Tibial nerve (tissue), 4 donors: ENCODE measurements around the gene CSNK2A2. TPM values are rescaled to one million over a fixed set of nuclear protein-coding genes. Genes with fewer than 3 reads are reported as not detected.

Experiments
- DNase-seq, 2 donors: peaks; one replicate each; pipeline ENCODE4 v3.0.0-alpha.2; 2019; ENCODE audit warnings: low spot score in 2 of 2
- H3K27ac ChIP-seq, 4 donors: fragments of 200-600 bp; sonication (generic) in 3 of 4; one replicate each; pipeline ENCODE4 v1.5.1; 2017 to 2019; ENCODE audit warnings: mild to moderate bottlenecking in 1 of 4
- H3K27me3 ChIP-seq, 2 donors: fragments of 200-600 bp; sonication (generic) in 1 of 2; one replicate each; pipeline versions ENCODE4 v1.5.1 to v1.6.0; 2017 to 2019
- H3K36me3 ChIP-seq, 3 donors: fragments of 200-600 bp; sonication (generic); one replicate each; pipeline ENCODE4 v1.5.1; 2018 to 2019
- H3K4me1 ChIP-seq, 4 donors: fragments of 200-600 bp; sonication (generic) in 3 of 4; one replicate each; pipeline ENCODE4 v1.5.1; 2017 to 2019
- H3K4me3 ChIP-seq, 4 donors: fragments of 200-600 bp; sonication (generic) in 3 of 4; one replicate each; pipeline ENCODE4 v1.5.1; 2017 to 2019; ENCODE audit warnings: mild to moderate bottlenecking in 1 of 4, moderate library complexity in 1 of 4
- H3K9me3 ChIP-seq, 4 donors: fragments of 200-600 bp; sonication (generic) in 3 of 4; one replicate each; pipeline ENCODE4 v1.5.1; 2017 to 2019
- CTCF ChIP-seq, 5 experiments: fragments of 200-600 bp in 3 of 5; fragments of 450-650 bp in 2 of 5; sonication (generic) in 3 of 5; IDR thresholded peaks; one replicate each; pipeline ENCODE4 v1.5.1; 2016 to 2019; ENCODE audit warnings: antibody characterized with exemption in 5 of 5, mild to moderate bottlenecking in 3 of 5, moderate library complexity in 2 of 5
- EP300 ChIP-seq, 2 donors: sonication (generic); formaldehyde crosslinking; IDR thresholded peaks; one replicate each; pipeline ENCODE4 v1.6.1; 2017; ENCODE audit warnings: antibody characterized with exemption in 2 of 2, mild to moderate bottlenecking in 1 of 2
- POLR2A ChIP-seq, 2 donors: fragments of 450-650 bp; IDR thresholded peaks; one replicate each; pipeline ENCODE4 v1.6.1; 2017; ENCODE audit warnings: antibody characterized with exemption in 2 of 2, mild to moderate bottlenecking in 2 of 2, moderate library complexity in 2 of 2
- WGBS, 2 donors: methylation state at CpG; one replicate each; pipeline ENCODE4 v1.1.5; 2018; 5-methylcytosine and 5-hydroxymethylcytosine counted together
- total RNA-seq, 4 donors: library from RNA; depleted of rRNA; stranded (reverse); fragments of >200 nt; gene quantifications; one replicate each; pipeline ENCODE4 v1.1.0, GENCODE V29; 2016

The CSNK2A2 gene
- total RNA-seq, 4 donors from 2014 or later = 25.8 to 74.7 (median 34.1) TPM

- peaks cover 0 to 76% (median 12%) of the 10 kb centered on the region in 3 donors for H3K36me3 ChIP-seq
- TF ChIP-seq CTCF (IDR thresholded peaks at IDR 0.05) (no peak), EP300 (IDR thresholded peaks at IDR 0.05) (no peak)
Measured at GRCh38 chr16:58186176-58186944, 11.5 kb downstream of the CSNK2A2 start.

GRCh38 chr16:58177353-58177710 lies 20.6 kb downstream of the CSNK2A2 start:
- Histone ChIP-seq H3K9me3 (no peaks in the 10 kb centered on the region), H3K4me1 (no peaks in the 10 kb centered on the region), H3K36me3 (peaks cover 0 to 68% (median 2%) of the 10 kb centered on the region in 3 donors), H3K27me3 (no peaks in the 10 kb centered on the region), H3K27ac (no peak overlapping the region), H3K4me3 (no peak overlapping the region)
- 85 to 100% methylated on average over 1 of the region's 1 CpG for WGBS, 2 donors
- DNase-seq = no peak
- no peak for TF ChIP-seq EP300 (IDR thresholded peaks at IDR 0.05)
- TF ChIP-seq POLR2A (IDR thresholded peaks at IDR 0.05) = no peak
- TF ChIP-seq CTCF (IDR thresholded peaks at IDR 0.05) = no peak

More at GRCh38 chr16:58186176-58186944, 11.5 kb downstream of the CSNK2A2 start:
- Histone ChIP-seq H3K27me3 (no peaks in the 10 kb centered on the region), H3K4me3 (no peak overlapping the region), H3K9me3 (no peaks in the 10 kb centered on the region), H3K27ac (no peak overlapping the region), H3K4me1 (peaks cover 0 to 7% (median 0%) of the 10 kb centered on the region in 4 donors)
- 88 to 89% methylated on average over 6 of the region's 6 CpGs for WGBS, 2 donors
- no peak for DNase-seq

- WGBS, 2 donors = 90 to 91% methylated on average over 5 of the region's 5 CpGs
- peaks cover 0 to 71% (median 2%) of the 10 kb centered on the region in 3 donors for H3K36me3 ChIP-seq
- TF ChIP-seq CTCF (IDR thresholded peaks at IDR 0.05) = no peak
- TF ChIP-seq EP300 (IDR thresholded peaks at IDR 0.05) = no peak
- TF ChIP-seq POLR2A (IDR thresholded peaks at IDR 0.05) = no peak
Measured at GRCh38 chr16:58176608-58177352, 21.1 kb downstream of the CSNK2A2 start.

GRCh38 chr16:58170223-58170622 lies 27.7 kb downstream of the CSNK2A2 start:
- H3K4me1 ChIP-seq = no peaks in the 10 kb centered on the region
- no peaks in the 10 kb centered on the region for H3K9me3 ChIP-seq
- H3K27ac ChIP-seq = no peak overlapping the region
- DNase-seq = no peak
- no peak overlapping the region for H3K4me3 ChIP-seq
- TF ChIP-seq POLR2A (IDR thresholded peaks at IDR 0.05) = no peak
- H3K36me3 ChIP-seq = peaks cover 2 to 94% (median 20%) of the 10 kb centered on the region in 3 donors
- H3K27me3 ChIP-seq = no peaks in the 10 kb centered on the region
- 95 to 96% methylated on average over 2 of the region's 2 CpGs for WGBS, 2 donors

More at GRCh38 chr16:58176608-58177352, 21.1 kb downstream of the CSNK2A2 start:
- no peak overlapping the region for H3K4me3 ChIP-seq
- H3K4me1 ChIP-seq = no peaks in the 10 kb centered on the region
- no peak overlapping the region for H3K27ac ChIP-seq
- no peaks in the 10 kb centered on the region for H3K9me3 ChIP-seq
- no peak for DNase-seq
- no peaks in the 10 kb centered on the region for H3K27me3 ChIP-seq

- H3K9me3 ChIP-seq = no peaks in the 10 kb centered on the region
- no peak for DNase-seq
- H3K4me1 ChIP-seq = no peaks in the 10 kb centered on the region
- WGBS, 2 donors = 78 to 86% methylated on average over 3 of the region's 3 CpGs
- H3K4me3 ChIP-seq = no peak overlapping the region
- TF ChIP-seq EP300 (IDR thresholded peaks at IDR 0.05) = no peak
- no peak for TF ChIP-seq POLR2A (IDR thresholded peaks at IDR 0.05)
- no peak for TF ChIP-seq CTCF (IDR thresholded peaks at IDR 0.05)
- no peak overlapping the region for H3K27ac ChIP-seq
- no peaks in the 10 kb centered on the region for H3K27me3 ChIP-seq
- peaks cover 0 to 90% (median 12%) of the 10 kb centered on the region in 3 donors for H3K36me3 ChIP-seq
Measured at GRCh38 chr16:58160855-58161254, 37.1 kb downstream of the CSNK2A2 start.
